HG03196 (cell line): ENCODE results near the gene CNTNAP2.
"Not testable (repeated sequence)": the region's sequence is repeated elsewhere in the genome, so short reads cannot be mapped to it uniquely, and the experiment has no call there.

Source experiments
- ATAC-seq: cut with Tn5 transposase; IDR thresholded peaks from one replicate; pipeline ENCODE4 v1.9.1; 2021; ENCODE audit not compliant: unreplicated experiment

CNTNAP2 gene

GRCh38 chr7:146865696-146866095 lies 749.1 kb downstream of the CNTNAP2 start:
- no peak for ATAC-seq

GRCh38 chr7:146874722-146875121 lies 758.1 kb downstream of the CNTNAP2 start:
- no peak for ATAC-seq

- ATAC-seq = no peak
Observed at GRCh38 chr7:146875237-146875785, 758.7 kb downstream of the CNTNAP2 start.

DNA sequence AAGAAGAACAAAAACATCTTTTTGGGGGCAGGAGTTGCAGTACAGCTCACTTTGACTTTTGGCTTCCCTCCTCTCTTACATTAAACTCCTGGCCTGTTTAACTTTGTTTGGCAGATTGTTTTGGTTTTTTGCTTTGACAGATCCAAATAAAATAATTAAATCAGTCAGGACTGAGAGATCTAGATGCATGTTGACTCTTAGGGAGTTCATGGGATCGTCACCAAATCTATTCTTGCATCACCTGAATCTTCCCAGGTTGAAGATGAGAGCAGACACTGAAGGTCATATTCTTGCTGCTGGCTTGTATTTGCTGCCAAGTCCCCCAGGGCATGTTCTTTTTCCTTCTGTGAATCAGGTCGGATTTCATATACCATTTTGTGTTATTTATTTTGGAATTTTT lies 759.4 kb downstream of the CNTNAP2 start:
- no peak for ATAC-seq

GRCh38 chr7:146876411-146876810 lies 759.8 kb downstream of the CNTNAP2 start:
- no peak for ATAC-seq

- ATAC-seq = no peak
Observed at GRCh38 chr7:146878901-146879300, 762.3 kb downstream of the CNTNAP2 start.

- no peak for ATAC-seq
Observed at GRCh38 chr7:146885231-146885630, 768.6 kb downstream of the CNTNAP2 start.

- ATAC-seq = no peak
Observed at GRCh38 chr7:146889806-146890555, 773.4 kb downstream of the CNTNAP2 start.

- ATAC-seq = no peak
Observed at GRCh38 chr7:146892151-146892550, 775.5 kb downstream of the CNTNAP2 start.

GRCh38 chr7:146894927-146895326 lies 778.3 kb downstream of the CNTNAP2 start:
- no peak for ATAC-seq

- ATAC-seq = no peak
Observed at GRCh38 chr7:146902266-146902665, 785.7 kb downstream of the CNTNAP2 start.

- ATAC-seq = no peak
Observed at GRCh38 chr7:146902728-146903127, 786.1 kb downstream of the CNTNAP2 start.

GRCh38 chr7:146905746-146906145 lies 789.1 kb downstream of the CNTNAP2 start:
- not testable (repeated sequence) for ATAC-seq

GRCh38 chr7:146922782-146923181 lies 806.2 kb downstream of the CNTNAP2 start:
- no peak for ATAC-seq

DNA sequence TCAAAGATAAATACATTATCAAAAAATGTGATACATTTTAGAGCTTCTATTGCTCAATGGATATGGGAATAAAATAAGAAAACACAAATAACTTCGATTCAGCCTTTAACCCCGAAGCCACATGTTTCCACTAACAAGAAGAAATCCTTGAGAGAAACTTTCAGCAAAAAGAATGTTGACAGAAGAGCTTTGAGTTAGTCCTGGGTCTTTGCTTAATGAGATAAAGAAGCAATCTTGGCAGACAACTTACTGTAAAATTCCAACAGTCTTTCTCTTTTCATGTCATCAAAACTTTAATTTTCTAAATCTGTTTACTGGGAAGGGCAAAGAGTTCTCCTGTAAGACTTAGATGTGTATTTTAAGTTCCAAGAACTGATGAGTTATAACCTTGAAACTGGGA lies 810.2 kb downstream of the CNTNAP2 start:
- no peak for ATAC-seq

DNA sequence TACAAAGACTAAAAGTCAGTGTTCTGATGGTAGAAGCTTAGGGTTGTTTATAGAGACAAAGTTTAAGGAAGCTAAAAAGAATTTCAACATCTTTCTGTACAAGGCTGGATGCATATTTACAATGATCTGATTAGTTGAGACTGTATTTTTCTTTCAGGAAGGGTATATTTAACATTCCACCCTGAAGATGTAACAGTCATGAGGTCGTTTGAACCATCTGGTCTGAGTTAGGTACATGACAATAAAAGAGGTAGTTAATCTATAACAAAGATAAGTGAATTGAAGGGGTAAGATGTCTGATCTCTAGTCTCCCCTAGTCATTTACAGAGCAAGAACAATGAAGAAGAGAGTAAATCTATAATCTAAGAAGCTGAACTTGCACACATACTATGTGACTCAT lies 821.2 kb downstream of the CNTNAP2 start:
- no peak for ATAC-seq

DNA sequence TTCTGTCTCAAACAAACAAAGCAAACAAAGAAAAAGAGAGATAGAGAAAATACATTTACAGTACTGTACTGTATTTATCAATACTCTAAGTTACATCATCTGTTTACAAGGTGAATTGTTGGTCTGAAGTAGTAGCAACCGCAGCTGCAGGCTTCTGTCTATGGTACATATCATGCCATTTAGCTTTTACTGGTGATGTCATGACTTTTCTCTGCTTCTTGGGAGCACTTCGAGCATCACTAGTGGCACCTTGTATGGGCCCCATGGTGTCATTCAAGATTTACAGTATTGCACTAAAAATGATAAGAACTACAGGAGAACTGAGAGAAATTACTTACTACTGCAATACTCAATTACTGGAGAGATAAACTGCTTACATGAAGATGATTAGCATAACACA lies 826.9 kb downstream of the CNTNAP2 start:
- ATAC-seq = no peak

- ATAC-seq = no peak
Observed at GRCh38 chr7:146948703-146949102, 832.1 kb downstream of the CNTNAP2 start.

DNA sequence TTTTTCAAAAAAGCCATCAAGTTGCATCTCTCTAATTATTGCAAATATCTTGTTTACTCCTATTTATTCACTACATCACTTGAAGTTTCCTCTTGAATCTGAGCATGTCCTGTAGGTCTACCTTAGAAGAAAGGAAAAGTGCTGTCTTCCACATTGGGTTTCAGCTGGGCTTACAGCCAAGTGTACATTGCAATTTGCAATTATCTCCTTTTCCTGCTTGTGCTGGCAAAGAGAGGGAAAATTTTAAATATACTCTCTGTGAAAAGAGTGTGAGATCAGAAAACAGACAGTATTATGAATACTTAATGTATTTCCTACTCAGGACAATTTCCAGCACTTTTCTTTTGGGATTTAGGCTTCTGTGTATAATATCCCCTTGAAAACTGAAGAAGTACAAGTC lies 839.7 kb downstream of the CNTNAP2 start:
- ATAC-seq = no peak

- ATAC-seq = no peak
Observed at GRCh38 chr7:146956853-146957252, 840.3 kb downstream of the CNTNAP2 start.

- no peak for ATAC-seq
Observed at GRCh38 chr7:146960773-146961391, 844.3 kb downstream of the CNTNAP2 start.

GRCh38 chr7:146961617-146962016 lies 845.0 kb downstream of the CNTNAP2 start:
- no peak for ATAC-seq
